Esophagus squamous epithelium (tissue), 5 donors: ENCODE data around the gene CEP250. TPM values are rescaled to one million over a fixed set of nuclear protein-coding genes. Genes with fewer than 3 reads are reported as not detected.

Source experiments
- DNase-seq: peaks from one replicate; lab custom pipeline; 2025; lab: John Stamatoyannopoulos, UW
- H3K27ac ChIP-seq, 4 donors: fragments of 200-600 bp; sonication (generic); one replicate each; pipeline ENCODE4 v1.5.1; 2016 to 2019; ENCODE audit warnings: mild to moderate bottlenecking in 1 of 4
- H3K27me3 ChIP-seq, 4 donors: fragments of 200-600 bp; sonication (generic); 1 replicate in 3 of 4; 2 replicates in 1 of 4; pipeline versions ENCODE4 v1.5.1 to v1.6.0; 2017 to 2021; ENCODE audit warnings: antibody characterized with exemption in 1 of 4
- H3K36me3 ChIP-seq, 3 donors: fragments of 200-600 bp; sonication (generic); one replicate each; pipeline ENCODE4 v1.5.1; 2016 to 2019
- H3K4me1 ChIP-seq, 3 donors: fragments of 200-600 bp; sonication (generic); one replicate each; pipeline ENCODE4 v1.5.1; 2017 to 2019
- H3K4me3 ChIP-seq, 4 donors: fragments of 200-600 bp; sonication (generic); 1 replicate in 3 of 4; 2 replicates in 1 of 4; pipeline ENCODE4 v1.5.1; 2016 to 2019; ENCODE audit warnings: mild to moderate bottlenecking in 2 of 4, moderate library complexity in 1 of 4
- H3K9me3 ChIP-seq, 3 donors: fragments of 200-600 bp; sonication (generic); one replicate each; pipeline ENCODE4 v1.5.1; 2016 to 2019
- POLR2A ChIP-seq, 4 donors: fragments of 450-650 bp; IDR thresholded peaks; one replicate each; pipeline ENCODE4 v1.6.1; 2017; ENCODE audit warnings: antibody characterized with exemption in 4 of 4, mild to moderate bottlenecking in 4 of 4, moderate library complexity in 3 of 4
- WGBS, 2 donors: methylation state at CpG; one replicate each; pipeline ENCODE4 v1.1.5; 2018; 5-methylcytosine and 5-hydroxymethylcytosine counted together
- intact Hi-C: fragments of 100-400 bp; cut with DNase I; formaldehyde crosslinking; loops from one replicate; pipeline ENCODE4 v1.15.0; 2022
- total RNA-seq, 4 donors: library from RNA; depleted of rRNA; stranded (reverse); fragments of >200 nt; gene quantifications; one replicate each; pipeline ENCODE4 v1.1.0, GENCODE V29; 2016
- TF ChIP-seq, protein P1 (sequence below), 6 experiments: fragments of 450-650 bp in 4 of 6; fragments of 200-600 bp in 2 of 6; sonication (generic) in 2 of 6; IDR thresholded peaks; one replicate each; pipeline ENCODE4 v1.5.1; 2016 to 2019; ENCODE audit warnings: antibody characterized with exemption in 6 of 6, mild to moderate bottlenecking in 4 of 6, moderate library complexity in 4 of 6
- donor health status: DM: yes; HTN: yes; CAD: no.

The CEP250 gene
- total RNA-seq, 4 donors from 2014 or later = 10.6 to 22.7 (median 16.6) TPM

DNA sequence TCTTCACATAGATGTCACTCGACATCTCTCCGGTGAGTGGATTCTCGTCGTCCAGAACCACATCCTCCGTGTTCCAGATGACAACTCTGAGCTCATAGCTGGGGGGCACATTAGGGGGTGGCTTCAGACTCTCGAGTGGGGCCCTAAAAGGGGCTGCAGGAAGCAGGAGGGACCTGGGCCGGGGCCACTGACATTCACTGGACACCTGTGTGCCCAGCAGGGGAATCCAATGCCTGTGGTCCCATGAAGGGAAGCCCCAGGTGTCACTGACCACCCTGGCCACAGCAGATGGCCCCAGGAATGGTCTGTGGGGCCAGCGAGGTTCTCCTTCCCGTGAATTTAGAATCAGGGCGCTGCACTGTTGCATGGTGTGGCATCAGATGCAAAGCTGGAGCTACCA, 105.1 kb downstream of the CEP250 start:
- no peaks in the 10 kb centered on the region for H3K27me3 ChIP-seq
- H3K4me3 ChIP-seq = no peak overlapping the region
- DNase-seq = no peak
- TF ChIP-seq, protein P1, sequence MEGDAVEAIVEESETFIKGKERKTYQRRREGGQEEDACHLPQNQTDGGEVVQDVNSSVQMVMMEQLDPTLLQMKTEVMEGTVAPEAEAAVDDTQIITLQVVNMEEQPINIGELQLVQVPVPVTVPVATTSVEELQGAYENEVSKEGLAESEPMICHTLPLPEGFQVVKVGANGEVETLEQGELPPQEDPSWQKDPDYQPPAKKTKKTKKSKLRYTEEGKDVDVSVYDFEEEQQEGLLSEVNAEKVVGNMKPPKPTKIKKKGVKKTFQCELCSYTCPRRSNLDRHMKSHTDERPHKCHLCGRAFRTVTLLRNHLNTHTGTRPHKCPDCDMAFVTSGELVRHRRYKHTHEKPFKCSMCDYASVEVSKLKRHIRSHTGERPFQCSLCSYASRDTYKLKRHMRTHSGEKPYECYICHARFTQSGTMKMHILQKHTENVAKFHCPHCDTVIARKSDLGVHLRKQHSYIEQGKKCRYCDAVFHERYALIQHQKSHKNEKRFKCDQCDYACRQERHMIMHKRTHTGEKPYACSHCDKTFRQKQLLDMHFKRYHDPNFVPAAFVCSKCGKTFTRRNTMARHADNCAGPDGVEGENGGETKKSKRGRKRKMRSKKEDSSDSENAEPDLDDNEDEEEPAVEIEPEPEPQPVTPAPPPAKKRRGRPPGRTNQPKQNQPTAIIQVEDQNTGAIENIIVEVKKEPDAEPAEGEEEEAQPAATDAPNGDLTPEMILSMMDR (IDR thresholded peaks at IDR 0.05) = no peak
- no peak for TF ChIP-seq POLR2A (IDR thresholded peaks at IDR 0.05)
- intact Hi-C loops = no loop called here
- H3K27ac ChIP-seq = no peak overlapping the region
- peaks cover 13 to 33% (median 21%) of the 10 kb centered on the region in 3 donors for H3K36me3 ChIP-seq
- no peaks in the 10 kb centered on the region for H3K9me3 ChIP-seq
- no peaks in the 10 kb centered on the region for H3K4me1 ChIP-seq
- 50 to 73% methylated on average over 4 to 8 of the region's 10 CpGs for WGBS, 2 donors

DNA sequence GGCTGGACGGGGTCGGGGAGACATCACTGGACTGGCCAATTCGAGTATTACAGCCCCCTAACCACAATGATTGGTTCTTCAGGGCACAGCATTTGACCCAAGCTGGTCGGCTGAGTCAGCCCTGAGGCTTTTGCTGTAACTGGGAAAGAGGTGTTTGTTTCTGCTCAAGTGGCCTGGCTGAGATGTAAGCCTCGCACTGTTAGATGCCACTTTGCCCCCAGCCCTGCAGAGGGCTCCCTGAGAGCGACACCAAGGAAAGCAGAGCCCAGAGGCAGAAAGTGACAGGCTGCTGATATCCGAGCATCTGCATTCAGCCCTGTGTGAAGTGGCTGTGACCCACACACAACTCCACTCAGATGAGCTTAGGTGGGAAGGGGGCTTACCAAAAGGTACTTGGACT, 105.9 kb downstream of the CEP250 start:
- WGBS, 2 donors = 28% methylated on average over 5 of the region's 7 CpGs; no CpG with 5 or more reads in 1 of the 2 donors
- TF ChIP-seq, protein P1 (IDR thresholded peaks at IDR 0.05) = peak in 3 of 6 experiments; percentile 9 to 30 (median 14)
- no peak for TF ChIP-seq POLR2A (IDR thresholded peaks at IDR 0.05)
- intact Hi-C loops = no loop called here
- H3K9me3 ChIP-seq = no peaks in the 10 kb centered on the region
- H3K36me3 ChIP-seq = peaks cover 8 to 25% (median 16%) of the 10 kb centered on the region in 3 donors
- no peak for DNase-seq
- no peak overlapping the region for H3K4me3 ChIP-seq
- H3K4me1 ChIP-seq = no peaks in the 10 kb centered on the region
- H3K27me3 ChIP-seq = no peaks in the 10 kb centered on the region
- H3K27ac ChIP-seq = no peak overlapping the region

DNA sequence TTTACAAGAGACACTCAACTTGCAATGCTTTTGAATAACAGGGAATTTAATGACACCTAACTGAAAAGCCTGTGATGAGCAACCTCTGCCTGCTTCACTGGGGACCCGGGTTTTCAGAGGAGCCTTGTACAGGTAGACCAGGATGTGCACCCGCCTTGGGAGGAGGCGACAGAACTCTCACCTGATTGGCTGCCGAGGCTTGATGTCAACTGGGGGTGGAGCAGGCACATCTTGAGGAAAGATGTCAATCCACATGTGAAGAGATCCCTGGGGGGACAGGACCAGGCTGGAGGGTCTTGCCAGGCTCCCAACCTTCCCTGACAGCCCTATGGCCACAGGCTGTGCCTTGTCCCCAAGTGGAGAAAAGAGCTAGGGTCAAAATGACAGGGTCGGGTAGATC, 106.3 kb downstream of the CEP250 start:
- WGBS, 2 donors = 60% methylated on average over 1 of the region's 5 CpGs; no CpG with 5 or more reads in 1 of the 2 donors
- Histone ChIP-seq H3K9me3 (no peaks in the 10 kb centered on the region), H3K4me1 (no peaks in the 10 kb centered on the region), H3K27ac (no peak overlapping the region), H3K4me3 (no peak overlapping the region), H3K36me3 (peaks cover 4 to 21% (median 12%) of the 10 kb centered on the region in 3 donors), H3K27me3 (no peaks in the 10 kb centered on the region)
- no peak for DNase-seq
- intact Hi-C loops = no loop called here
- TF ChIP-seq POLR2A (IDR thresholded peaks at IDR 0.05) = no peak

DNA sequence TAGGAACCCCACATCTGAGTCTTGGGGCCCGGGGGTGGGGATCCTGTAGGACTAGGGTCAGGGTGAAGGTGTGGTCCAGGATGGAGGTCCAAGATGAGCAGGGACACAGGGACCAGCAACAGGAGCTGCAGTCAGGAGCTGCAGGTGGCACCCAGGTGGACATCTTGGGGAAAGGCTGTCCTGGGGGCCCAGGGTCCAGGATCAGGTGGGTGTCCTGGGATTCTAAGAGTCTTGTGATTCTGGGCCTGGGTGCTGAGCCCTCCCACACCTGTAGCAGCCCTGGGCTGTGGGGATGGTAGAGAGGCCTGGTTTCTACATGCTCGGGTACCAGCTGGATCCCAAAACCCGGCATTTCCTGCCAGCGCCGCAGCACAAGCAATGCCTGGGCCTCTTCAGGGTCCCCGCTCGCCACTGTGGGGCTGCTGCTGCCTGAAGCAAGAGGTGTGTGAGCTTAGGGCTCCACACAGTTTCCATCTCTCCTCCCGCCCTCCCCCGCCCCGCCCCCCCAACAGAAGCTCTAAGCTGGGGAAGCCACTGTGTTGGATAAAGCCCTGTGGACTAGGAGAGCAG, 107.2 kb downstream of the CEP250 start:
- Histone ChIP-seq H3K27ac (no peak overlapping the region), H3K4me3 (no peak overlapping the region), H3K36me3 (peaks cover 0 to 12% (median 2%) of the 10 kb centered on the region in 3 donors), H3K9me3 (no peaks in the 10 kb centered on the region), H3K27me3 (no peaks in the 10 kb centered on the region), H3K4me1 (no peaks in the 10 kb centered on the region)
- no peak for DNase-seq
- 89 to 90% methylated on average over 1 to 5 of the region's 10 CpGs for WGBS, 2 donors
- no peak for TF ChIP-seq POLR2A (IDR thresholded peaks at IDR 0.05)
- intact Hi-C loops = no loop called here

DNA sequence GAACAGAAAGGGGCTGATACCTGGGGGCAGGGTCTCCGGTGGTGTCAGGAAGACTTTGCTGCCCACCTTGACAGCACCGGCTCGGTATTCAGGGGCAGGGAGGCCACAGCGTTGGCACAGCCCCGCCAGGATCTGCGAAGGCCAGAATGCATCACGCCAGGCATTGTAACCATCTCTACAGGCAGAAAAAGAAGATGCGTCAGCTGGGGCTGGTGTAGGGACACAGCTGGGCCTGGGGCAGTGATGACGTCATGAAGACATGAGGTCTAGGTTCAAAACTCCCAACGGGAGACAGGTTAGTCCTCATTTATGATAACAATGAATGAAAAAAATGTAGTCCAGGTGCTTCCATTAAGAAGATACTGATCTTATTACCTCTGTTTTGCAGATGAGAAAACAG, 108.4 kb downstream of the CEP250 start:
- no peak for DNase-seq
- TF ChIP-seq, protein P1 (IDR thresholded peaks at IDR 0.05) = no peak
- TF ChIP-seq POLR2A (IDR thresholded peaks at IDR 0.05) = no peak
- WGBS, 2 donors = 81 to 86% methylated on average over 4 to 5 of the region's 10 CpGs
- Histone ChIP-seq H3K9me3 (no peaks in the 10 kb centered on the region), H3K36me3 (peaks cover 0 to 6% (median 0%) of the 10 kb centered on the region in 3 donors), H3K4me1 (no peaks in the 10 kb centered on the region), H3K4me3 (no peak overlapping the region), H3K27me3 (no peaks in the 10 kb centered on the region), H3K27ac (no peak overlapping the region)
- intact Hi-C loops = no loop called here

DNA sequence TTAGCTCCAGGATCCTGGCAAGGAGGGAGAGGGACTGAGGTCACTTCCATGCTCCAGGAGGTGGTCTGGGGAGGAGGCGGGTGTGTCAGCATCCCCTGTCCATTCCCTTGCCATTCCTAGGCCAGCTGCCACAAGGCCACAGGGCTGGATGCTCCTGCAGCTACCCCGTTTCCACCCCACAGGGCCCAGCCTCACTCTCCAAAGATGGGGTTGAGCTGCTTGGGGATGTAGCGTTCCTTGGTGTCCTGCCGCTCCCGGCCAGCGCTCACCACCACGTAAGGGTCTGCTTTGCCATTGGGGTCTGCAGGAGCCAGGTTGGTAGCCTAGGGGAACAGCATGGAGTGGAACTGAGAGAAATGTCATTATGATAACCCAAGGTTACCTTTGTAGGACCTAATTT, 109.5 kb downstream of the CEP250 start:
- intact Hi-C loops = no loop called here
- no peak for DNase-seq
- no peaks in the 10 kb centered on the region for H3K4me1 ChIP-seq
- H3K9me3 ChIP-seq = no peaks in the 10 kb centered on the region
- H3K27me3 ChIP-seq = no peaks in the 10 kb centered on the region
- TF ChIP-seq, protein P1 (IDR thresholded peaks at IDR 0.05) = no peak
- no peak for TF ChIP-seq POLR2A (IDR thresholded peaks at IDR 0.05)
- WGBS, 2 donors = 93 to 100% methylated on average over 1 to 7 of the region's 7 CpGs
- no peak overlapping the region for H3K27ac ChIP-seq
- H3K36me3 ChIP-seq = no peaks in the 10 kb centered on the region
- H3K4me3 ChIP-seq = no peak overlapping the region
